ENCODE measurements around the gene FGD2.

DNA sequence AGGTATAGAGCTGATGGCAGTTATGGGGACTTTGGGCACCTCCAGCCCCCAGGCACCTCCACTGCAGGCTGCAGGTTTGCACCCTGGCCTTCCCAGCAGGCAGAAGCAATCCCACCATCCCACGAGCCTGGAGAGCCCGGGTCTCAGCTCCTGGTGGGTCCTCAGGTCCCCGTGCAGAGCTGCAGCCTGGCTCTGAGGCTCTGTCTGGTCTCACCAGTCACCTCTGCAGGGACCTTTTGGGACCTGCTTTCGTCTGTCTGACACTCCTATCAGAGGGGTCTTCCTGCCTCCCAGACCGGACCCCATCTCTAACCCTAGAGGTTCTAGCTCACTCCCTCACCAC lies 41.9 kb downstream of the FGD2 start:
- TF ChIP-seq TFAM (CRISPR knock-in tag; conservative IDR thresholded peaks at IDR 0.05): no peak
- no peak for TF ChIP-seq MXI1 (IDR thresholded peaks at IDR 0.05; ENCODE audit: low read depth, low read length)
- TF ChIP-seq HSF4 (CRISPR knock-in tag; IDR thresholded peaks at IDR 0.05; ENCODE audit: borderline replicate concordance): no peak
